Neural progenitor cell (in vitro differentiated cells): ENCODE data around the gene LRRC18.

Source experiments
- EZH2 ChIP-seq: fragments of 200-600 bp; sonication (generic); IDR thresholded peaks from 2 replicates; pipeline ENCODE4 v1.6.1; 2017; ENCODE audit warnings: antibody characterized with exemption, mild to moderate bottlenecking, moderate library complexity
- EZH2phosphoT487 ChIP-seq: fragments of 200-600 bp; sonication (generic); IDR thresholded peaks from 2 replicates; pipeline ENCODE4 v1.6.1; 2017; ENCODE audit warnings: antibody characterized with exemption
- TF ChIP-seq, protein P1 (sequence below): fragments of 200-600 bp; sonication (generic); IDR thresholded peaks from 2 replicates; pipeline ENCODE4 v1.5.1; 2017; ENCODE audit warnings: antibody characterized with exemption, mild to moderate bottlenecking

DNA sequence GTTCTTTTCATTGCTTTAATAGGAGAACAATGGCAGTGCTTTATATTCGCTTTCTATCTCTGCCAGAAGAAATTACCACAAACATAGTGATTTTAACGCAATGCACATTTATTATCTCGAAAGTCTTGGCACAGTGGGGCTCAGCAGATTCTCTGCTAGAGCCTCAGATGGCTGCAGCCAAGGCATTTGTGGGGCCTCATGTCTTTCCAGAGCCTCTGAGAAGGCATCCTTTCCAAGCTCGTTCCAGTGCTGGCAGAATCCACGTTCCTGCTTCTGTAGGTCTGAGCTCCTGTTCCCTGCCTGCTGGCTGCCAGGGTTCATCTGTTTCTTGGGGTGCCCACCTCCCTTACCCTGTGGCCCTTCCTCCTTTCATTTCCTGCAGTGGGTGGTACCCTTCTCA lies 60.2 kb downstream of the LRRC18 start:
- TF ChIP-seq, protein P1, sequence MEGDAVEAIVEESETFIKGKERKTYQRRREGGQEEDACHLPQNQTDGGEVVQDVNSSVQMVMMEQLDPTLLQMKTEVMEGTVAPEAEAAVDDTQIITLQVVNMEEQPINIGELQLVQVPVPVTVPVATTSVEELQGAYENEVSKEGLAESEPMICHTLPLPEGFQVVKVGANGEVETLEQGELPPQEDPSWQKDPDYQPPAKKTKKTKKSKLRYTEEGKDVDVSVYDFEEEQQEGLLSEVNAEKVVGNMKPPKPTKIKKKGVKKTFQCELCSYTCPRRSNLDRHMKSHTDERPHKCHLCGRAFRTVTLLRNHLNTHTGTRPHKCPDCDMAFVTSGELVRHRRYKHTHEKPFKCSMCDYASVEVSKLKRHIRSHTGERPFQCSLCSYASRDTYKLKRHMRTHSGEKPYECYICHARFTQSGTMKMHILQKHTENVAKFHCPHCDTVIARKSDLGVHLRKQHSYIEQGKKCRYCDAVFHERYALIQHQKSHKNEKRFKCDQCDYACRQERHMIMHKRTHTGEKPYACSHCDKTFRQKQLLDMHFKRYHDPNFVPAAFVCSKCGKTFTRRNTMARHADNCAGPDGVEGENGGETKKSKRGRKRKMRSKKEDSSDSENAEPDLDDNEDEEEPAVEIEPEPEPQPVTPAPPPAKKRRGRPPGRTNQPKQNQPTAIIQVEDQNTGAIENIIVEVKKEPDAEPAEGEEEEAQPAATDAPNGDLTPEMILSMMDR, result no peak
- TF ChIP-seq EZH2 (no peak), EZH2phosphoT487 (no peak)
